B cell (primary cell): ENCODE data around the gene SPATA12. TPM values are rescaled to one million over a fixed set of nuclear protein-coding genes. Genes with fewer than 3 reads are reported as not detected.

ENCODE experiments used
- ATAC-seq: fragments of 200-7000 bp; cut with Tn5 transposase; one replicate; pipeline ENCODE4 v1.10.0; 2021; ENCODE audit warnings: low read depth, mild to moderate bottlenecking, moderate number of reproducible peaks, moderate library complexity
- CTCF ChIA-PET: fragments of 350-600 bp; sonication (Branson Sonifier 250); formaldehyde crosslinking; loops from one replicate; lab custom pipeline; 2021; ENCODE audit warnings: antibody characterized with exemption, inconsistent platforms; lab: Charles Lee
- POLR2A ChIA-PET: fragments of 350-600 bp; sonication (Branson Sonifier 250); formaldehyde crosslinking; loops from one replicate; lab custom pipeline; 2021; ENCODE audit warnings: antibody characterized with exemption; lab: Charles Lee
- DNase-seq: peaks from one replicate; pipeline ENCODE4 v3.0.0; 2013
- H2AFZ ChIP-seq: 2 replicates; pipeline ENCODE4 v1.6.1; 2012; ENCODE audit warnings: mild to moderate bottlenecking, low read depth, low read length; ENCODE audit not compliant: insufficient read depth, poor library complexity, severe bottlenecking
- H3K27ac ChIP-seq, 2 donors: 1 replicate in 1 of 2; 2 replicates in 1 of 2; pipeline ENCODE4 v1.5.1; 2012 to 2013; ENCODE audit warnings: low read length in 2 of 2, mild to moderate bottlenecking in 2 of 2, moderate library complexity in 1 of 2
- H3K27me3 ChIP-seq, 4 experiments: fragments of 200-600 bp in 1 of 4; sonication (generic) in 1 of 4; replicated peaks in 1 of 4; 1 replicate in 2 of 4; 2 replicates in 2 of 4; pipeline versions ENCODE4 v1.6.1 to v1.7.0; 2013 to 2016; ENCODE audit warnings: low read length in 3 of 4, mild to moderate bottlenecking in 2 of 4, mixed read lengths in 1 of 4, moderate library complexity in 1 of 4; ENCODE audit not compliant: insufficient read depth in 4 of 4, control insufficient read depth in 3 of 4; ENCODE audit errors: control extremely low read depth in 1 of 4
- H3K36me3 ChIP-seq, 2 experiments: replicated peaks in 1 of 2; 1 replicate in 1 of 2; 2 replicates in 1 of 2; pipeline versions ENCODE4 v1.6.1 to v1.7.1; 2013; ENCODE audit warnings: low read length in 1 of 2; ENCODE audit not compliant: insufficient read depth in 2 of 2, control insufficient read depth in 1 of 2; ENCODE audit errors: control extremely low read depth in 1 of 2, extremely low read depth in 1 of 2
- H3K4me1 ChIP-seq, 2 donors: fragments of 200-600 bp in 1 of 2; sonication (generic) in 1 of 2; 1 replicate in 1 of 2; 2 replicates in 1 of 2; pipeline versions ENCODE4 v1.5.1 to v1.6.1; 2013 to 2017; ENCODE audit warnings: low read length in 2 of 2; ENCODE audit not compliant: control insufficient read depth in 2 of 2, insufficient read depth in 2 of 2
- H3K4me2 ChIP-seq: replicated peaks from 2 replicates; pipeline ENCODE3; 2012; ENCODE audit warnings: mild to moderate bottlenecking, low read depth, low read length; ENCODE audit not compliant: poor library complexity, severe bottlenecking
- H3K4me3 ChIP-seq, 5 experiments: fragments of 200-600 bp in 1 of 5; sonication (generic) in 1 of 5; 1 replicate in 3 of 5; 2 replicates in 2 of 5; pipeline versions ENCODE4 v1.5.1 to v1.7.0; 2011 to 2016; ENCODE audit warnings: low read length in 4 of 5, mild to moderate bottlenecking in 4 of 5, low read depth in 2 of 5, control low read depth in 1 of 5, moderate library complexity in 1 of 5; ENCODE audit not compliant: insufficient read depth in 1 of 5; ENCODE audit errors: control extremely low read depth in 1 of 5, extremely low read depth in 1 of 5
- H3K79me2 ChIP-seq: fragments of 200-600 bp; sonication (generic); one replicate; pipeline ENCODE4 v1.6.0; 2016; ENCODE audit warnings: low read length; ENCODE audit not compliant: control insufficient read depth, insufficient read depth
- H3K9ac ChIP-seq: fragments of 200-600 bp; sonication (generic); 2 replicates; pipeline ENCODE4 v1.6.1; 2017; ENCODE audit warnings: mild to moderate bottlenecking, low read length, moderate library complexity
- H3K9me3 ChIP-seq, 3 donors: one replicate each; pipeline versions ENCODE4 v1.6.1 to v1.7.1; 2013; ENCODE audit warnings: low read length in 2 of 3; ENCODE audit not compliant: control insufficient read depth in 2 of 3, insufficient read depth in 1 of 3; ENCODE audit errors: control extremely low read depth in 1 of 3
- H4K20me1 ChIP-seq: 2 replicates; pipeline ENCODE4 v1.6.0; 2012; ENCODE audit warnings: mild to moderate bottlenecking, low read length; ENCODE audit not compliant: insufficient read depth, control insufficient read depth, poor library complexity, severe bottlenecking
- H3K27ac Mint-ChIP-seq: one replicate; pipeline ENCODE4 v1.8.0; 2021; ENCODE audit warnings: mixed read lengths
- H3K27me3 Mint-ChIP-seq: one replicate; pipeline ENCODE4 v1.8.0; 2021; ENCODE audit warnings: mixed read lengths
- H3K4me1 Mint-ChIP-seq: one replicate; pipeline ENCODE4 v1.8.0; 2021; ENCODE audit warnings: mixed read lengths
- H3K4me3 Mint-ChIP-seq: one replicate; pipeline ENCODE4 v1.8.0; 2021; ENCODE audit warnings: mixed read lengths
- H3K9me3 Mint-ChIP-seq: one replicate; pipeline ENCODE4 v1.8.0; 2022; ENCODE audit warnings: mixed read lengths; ENCODE audit not compliant: insufficient read depth
- EZH2 ChIP-seq: IDR thresholded peaks from 2 replicates; pipeline ENCODE4 v1.6.1; 2012; ENCODE audit warnings: borderline replicate concordance, low read depth, mild to moderate bottlenecking, moderate library complexity, low read length; ENCODE audit not compliant: insufficient read depth, poor library complexity, severe bottlenecking
- WGBS: methylation state at CpG from one replicate; pipeline ENCODE4 v1.1.5; 2013; ENCODE audit warnings: missing lambda C conversion rate; ENCODE audit not compliant: insufficient coverage; 5-methylcytosine and 5-hydroxymethylcytosine counted together
- intact Hi-C: fragments of 100-400 bp; cut with micrococcal nuclease; formaldehyde crosslinking; loops from one replicate; pipeline ENCODE4 v1.10.0; 2022
- polyA plus RNA-seq: library from polyadenylated mRNA; depleted of rRNA; stranded (reverse); fragments of >200 nt; gene quantifications from 2 replicates; pipeline ENCODE4 v1.2.3, GENCODE V29; 2012
- total RNA-seq, 2 donors: library from RNA; stranded (reverse); fragments of 120-200 nt in 1 of 2; gene quantifications; 1 replicate in 1 of 2; 2 replicates in 1 of 2; pipeline versions ENCODE4 v1.2.3 to v1.2.4, GENCODE V29; 2013 to 2022
- TF ChIP-seq, protein P1 (sequence below): fragments of 200-600 bp; IDR thresholded peaks from one replicate; pipeline ENCODE4 v1.8.0; 2022; ENCODE audit warnings: antibody characterized with exemption, mild to moderate bottlenecking

SPATA12 gene
- total and polyA plus RNA-seq, 2 donors (not counting 1 experiment from before 2014, with no cell fraction given): not detected

DNA sequence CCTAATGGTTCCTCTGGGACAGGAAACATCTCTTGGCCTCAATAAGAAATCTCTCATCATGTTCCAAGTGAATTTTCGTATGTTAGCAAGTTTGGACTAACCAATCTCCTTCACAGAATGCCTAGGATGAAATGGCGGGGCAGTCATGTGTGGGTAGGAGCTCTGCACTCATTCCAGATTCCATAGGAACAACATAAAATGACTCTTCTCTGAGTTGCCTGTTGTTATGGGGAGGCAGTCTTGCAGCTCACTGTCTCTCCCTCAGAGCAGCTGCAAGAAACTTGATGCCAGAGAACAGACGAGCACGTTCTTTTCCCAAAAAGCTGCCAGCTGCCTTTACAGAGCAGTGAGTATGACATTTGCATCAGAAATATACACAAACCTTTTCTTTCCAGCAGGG lies 34.1 kb downstream of the SPATA12 start:
- Histone ChIP-seq H3K27me3 (peaks cover 0 to 9% (median 1%) of the 10 kb centered on the region in 4 experiments), H3K4me1 (peaks cover 0 to 3% of the 10 kb centered on the region in 2 donors), H3K9ac (no peak overlapping the region), H3K79me2 (no peaks in the 10 kb centered on the region), H3K27ac (no peak overlapping the region), H2AFZ (no peak overlapping the region), H4K20me1 (no peaks in the 10 kb centered on the region), H3K4me3 (no peak overlapping the region), H3K9me3 (no peaks in the 10 kb centered on the region), H3K36me3 (no peaks in the 10 kb centered on the region), H3K4me2 (no peak overlapping the region)
- no peak for ATAC-seq
- Mint-ChIP-seq H3K4me1 (peaks cover 2% of the 10 kb centered on the region), H3K9me3 (no peaks in the 10 kb centered on the region), H3K27me3 (peaks cover 13% of the 10 kb centered on the region), H3K4me3 (no peak overlapping the region), H3K27ac (no peak overlapping the region)
- DNase-seq: no peak
- ChIA-PET CTCF (interaction anchor here (1.1 to 1.8 kb wide), 4 partner anchors 11 to 99 kb away, joined by 3 to 12 read pairs (median 4); no protein-coding TSS in a partner anchor), POLR2A (interaction anchor here (0.6 kb wide), 1 partner anchor 1078 kb away, joined by 3 read pairs; no protein-coding TSS in a partner anchor)
- TF ChIP-seq, protein P1, sequence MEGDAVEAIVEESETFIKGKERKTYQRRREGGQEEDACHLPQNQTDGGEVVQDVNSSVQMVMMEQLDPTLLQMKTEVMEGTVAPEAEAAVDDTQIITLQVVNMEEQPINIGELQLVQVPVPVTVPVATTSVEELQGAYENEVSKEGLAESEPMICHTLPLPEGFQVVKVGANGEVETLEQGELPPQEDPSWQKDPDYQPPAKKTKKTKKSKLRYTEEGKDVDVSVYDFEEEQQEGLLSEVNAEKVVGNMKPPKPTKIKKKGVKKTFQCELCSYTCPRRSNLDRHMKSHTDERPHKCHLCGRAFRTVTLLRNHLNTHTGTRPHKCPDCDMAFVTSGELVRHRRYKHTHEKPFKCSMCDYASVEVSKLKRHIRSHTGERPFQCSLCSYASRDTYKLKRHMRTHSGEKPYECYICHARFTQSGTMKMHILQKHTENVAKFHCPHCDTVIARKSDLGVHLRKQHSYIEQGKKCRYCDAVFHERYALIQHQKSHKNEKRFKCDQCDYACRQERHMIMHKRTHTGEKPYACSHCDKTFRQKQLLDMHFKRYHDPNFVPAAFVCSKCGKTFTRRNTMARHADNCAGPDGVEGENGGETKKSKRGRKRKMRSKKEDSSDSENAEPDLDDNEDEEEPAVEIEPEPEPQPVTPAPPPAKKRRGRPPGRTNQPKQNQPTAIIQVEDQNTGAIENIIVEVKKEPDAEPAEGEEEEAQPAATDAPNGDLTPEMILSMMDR: no peak
- no peak for TF ChIP-seq EZH2
- intact Hi-C loops: no loop called here
- 80% methylated on average over 2 of the region's 4 CpGs for WGBS

DNA sequence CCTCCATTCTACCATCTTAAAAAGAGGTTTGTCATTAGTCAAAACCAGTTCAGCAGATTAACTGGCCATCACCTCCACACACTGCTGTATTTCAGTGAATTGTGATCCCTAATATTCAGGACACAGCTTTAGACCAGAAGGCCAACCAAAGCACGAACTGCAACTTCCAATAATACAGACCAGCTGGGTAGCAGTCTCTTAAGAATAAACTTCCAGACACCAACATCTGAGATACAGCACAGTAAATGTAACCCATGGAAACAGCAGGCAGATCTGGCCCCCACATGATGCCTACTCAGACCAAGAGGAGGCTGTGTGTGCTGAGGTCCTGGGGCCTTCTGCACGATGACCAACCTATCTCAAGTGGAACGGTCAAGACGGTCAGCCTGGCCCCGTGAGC lies 34.9 kb downstream of the SPATA12 start:
- Mint-ChIP-seq H3K27me3 (peaks cover 9% of the 10 kb centered on the region), H3K4me3 (no peak overlapping the region), H3K4me1 (peaks cover 2% of the 10 kb centered on the region), H3K27ac (no peak overlapping the region), H3K9me3 (no peaks in the 10 kb centered on the region)
- H3K27me3 ChIP-seq: peaks cover 0 to 9% (median 0%) of the 10 kb centered on the region in 4 experiments
- no peak overlapping the region for H3K27ac ChIP-seq
- no peaks in the 10 kb centered on the region for H3K79me2 ChIP-seq
- ATAC-seq (no peak), DNase-seq (no peak)
- no peak overlapping the region for H3K4me3 ChIP-seq
- H3K4me1 ChIP-seq: peaks cover 2 to 3% of the 10 kb centered on the region in 2 donors
- TF ChIP-seq, protein P1: no peak
- TF ChIP-seq EZH2: no peak
- H2AFZ ChIP-seq: no peak overlapping the region
- POLR2A ChIA-PET: no interaction called here
- no peaks in the 10 kb centered on the region for H4K20me1 ChIP-seq
- H3K9ac ChIP-seq: no peak overlapping the region
- no peaks in the 10 kb centered on the region for H3K9me3 ChIP-seq
- no peaks in the 10 kb centered on the region for H3K36me3 ChIP-seq
- intact Hi-C loops: no loop called here
- CTCF ChIA-PET: interaction anchor here (0.8 to 1.8 kb wide), 6 partner anchors 11 to 405 kb away, joined by 3 to 5 read pairs (median 4); no protein-coding TSS in a partner anchor
- no peak overlapping the region for H3K4me2 ChIP-seq
- WGBS: 87% methylated on average over 2 of the region's 5 CpGs
